ENCODE data around the gene SDHB. TPM values are rescaled to one million over a fixed set of nuclear protein-coding genes. Genes with fewer than 3 reads are reported as not detected.

SDHB gene
- total and polyA plus RNA-seq, 9 of the 15 experiments (the other 6 are each of a cell fraction or from before 2014, with no cell fraction given), result 207 to 554 (median 365) TPM

DNA sequence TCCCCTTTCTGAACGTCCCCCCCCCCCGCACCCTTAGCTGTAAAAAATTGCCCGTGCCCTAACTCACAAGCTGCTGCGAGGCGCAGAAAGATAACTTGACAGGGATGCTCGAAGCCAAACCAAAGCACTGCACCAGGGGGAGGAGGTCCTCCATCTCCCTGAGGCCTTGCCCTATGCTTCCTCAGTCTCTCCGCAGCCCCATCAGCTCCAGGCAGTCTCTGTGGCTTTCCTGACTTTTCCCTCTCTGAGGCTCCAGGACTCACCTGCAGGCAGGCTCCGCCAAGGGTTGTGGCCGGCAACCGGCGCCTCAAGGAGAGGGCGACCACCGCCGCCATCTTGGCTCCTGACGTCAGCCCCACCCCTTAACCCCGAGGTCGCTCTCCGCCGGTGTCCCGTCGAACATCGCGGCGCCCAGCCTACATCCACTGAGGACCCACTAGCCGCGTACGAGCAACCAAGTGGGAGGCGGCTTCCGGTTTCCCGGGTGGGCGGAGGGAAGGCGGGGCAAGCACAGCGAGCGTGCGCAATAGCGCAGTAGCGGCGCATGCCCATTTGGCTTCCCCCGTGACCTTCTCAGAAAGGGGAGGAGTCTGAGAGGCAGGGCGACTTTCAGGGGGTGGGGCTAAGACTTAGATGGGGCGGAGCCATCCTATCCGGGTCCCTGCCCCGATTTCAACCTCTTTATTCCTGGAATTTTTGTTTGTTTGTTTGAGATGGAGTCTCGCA, at the start of gene SDHB (continued):
- TF ChIP-seq, protein P1, sequence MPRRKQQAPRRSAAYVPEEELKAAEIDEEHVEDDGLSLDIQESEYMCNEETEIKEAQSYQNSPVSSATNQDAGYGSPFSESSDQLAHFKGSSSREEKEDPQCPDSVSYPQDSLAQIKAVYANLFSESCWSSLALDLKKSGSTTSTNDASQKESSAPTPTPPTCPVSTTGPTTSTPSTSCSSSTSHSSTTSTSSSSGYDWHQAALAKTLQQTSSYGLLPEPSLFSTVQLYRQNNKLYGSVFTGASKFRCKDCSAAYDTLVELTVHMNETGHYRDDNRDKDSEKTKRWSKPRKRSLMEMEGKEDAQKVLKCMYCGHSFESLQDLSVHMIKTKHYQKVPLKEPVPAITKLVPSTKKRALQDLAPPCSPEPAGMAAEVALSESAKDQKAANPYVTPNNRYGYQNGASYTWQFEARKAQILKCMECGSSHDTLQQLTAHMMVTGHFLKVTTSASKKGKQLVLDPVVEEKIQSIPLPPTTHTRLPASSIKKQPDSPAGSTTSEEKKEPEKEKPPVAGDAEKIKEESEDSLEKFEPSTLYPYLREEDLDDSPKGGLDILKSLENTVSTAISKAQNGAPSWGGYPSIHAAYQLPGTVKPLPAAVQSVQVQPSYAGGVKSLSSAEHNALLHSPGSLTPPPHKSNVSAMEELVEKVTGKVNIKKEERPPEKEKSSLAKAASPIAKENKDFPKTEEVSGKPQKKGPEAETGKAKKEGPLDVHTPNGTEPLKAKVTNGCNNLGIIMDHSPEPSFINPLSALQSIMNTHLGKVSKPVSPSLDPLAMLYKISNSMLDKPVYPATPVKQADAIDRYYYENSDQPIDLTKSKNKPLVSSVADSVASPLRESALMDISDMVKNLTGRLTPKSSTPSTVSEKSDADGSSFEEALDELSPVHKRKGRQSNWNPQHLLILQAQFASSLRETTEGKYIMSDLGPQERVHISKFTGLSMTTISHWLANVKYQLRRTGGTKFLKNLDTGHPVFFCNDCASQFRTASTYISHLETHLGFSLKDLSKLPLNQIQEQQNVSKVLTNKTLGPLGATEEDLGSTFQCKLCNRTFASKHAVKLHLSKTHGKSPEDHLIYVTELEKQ (CRISPR knock-in tag; IDR thresholded peaks at IDR 0.05), result no peak
- TF ChIP-seq CC2D1A (IDR thresholded peaks at IDR 0.05), result no peak

DNA sequence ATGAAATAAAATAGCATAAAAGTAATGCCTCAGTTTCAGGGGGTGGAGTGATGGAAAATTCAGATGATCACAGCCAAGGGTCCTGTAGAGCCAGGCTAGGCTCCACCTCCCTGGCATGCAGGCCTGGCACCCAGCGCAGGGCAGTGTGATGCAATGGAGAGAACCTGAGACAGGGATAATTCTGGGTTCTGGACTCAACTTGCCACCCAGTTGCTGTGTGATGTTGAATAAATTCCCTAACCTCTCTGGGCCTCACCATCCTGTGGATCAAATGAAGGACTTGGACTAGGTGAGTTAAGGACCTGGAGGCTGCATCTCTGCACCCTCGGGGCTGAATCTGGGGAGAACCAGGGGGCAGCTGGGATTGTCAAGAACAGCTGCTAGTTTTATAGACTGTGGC, 48.4 kb upstream of the SDHB start:
- H3K9ac ChIP-seq (ENCODE audit: insufficient read depth in 1 of 2, low read depth in 2 of 2, low read length in 2 of 2), result no peak overlapping the region
- ChIA-PET POLR2A (no interaction called here), CTCF (ENCODE audit: low intra/inter-chr PET ratio) (no interaction called here)
- no TSS peak for BruUV-seq (replicated peaks)
- 0% methylated on average over 2 of the region's 2 CpGs for WGBS (ENCODE audit: insufficient coverage, low coverage, missing lambda C conversion rate)
- intact Hi-C loops (cut with micrococcal nuclease) (no loop called here), in situ Hi-C loops (cut with MboI) (no loop called here)
- H3K4me2 ChIP-seq (ENCODE audit: insufficient read depth, low read length), result no peak overlapping the region
- no peak overlapping the region for H3K27ac ChIP-seq (ENCODE audit: extremely low read depth, low read depth, low read length)
- H3K27me3 ChIP-seq (ENCODE audit: control insufficient read depth in 2 of 2, insufficient read depth in 2 of 2, low read length in 2 of 2), result peaks cover 49 to 74% of the 10 kb centered on the region in 2 experiments
- peaks cover 4% of the 10 kb centered on the region; the same call in 1 of the 2 replicates for H4K20me1 ChIP-seq (replicated peaks; ENCODE audit: control insufficient read depth, insufficient read depth, low read length)
- no peaks in the 10 kb centered on the region for H3K36me3 ChIP-seq (ENCODE audit: control insufficient read depth, insufficient read depth, low read length)
- no peak for DNase-seq (ENCODE audit: extremely low read depth in 1 of 4, low spot score in 3 of 4)
- no peak for ATAC-seq
- no peaks in the 10 kb centered on the region for H3K9me3 ChIP-seq (replicated peaks; ENCODE audit: control insufficient read depth, insufficient read depth, low read depth, low read length)
- FAIRE-seq, result no peak
- no peak overlapping the region for H2AFZ ChIP-seq (ENCODE audit: low read depth, low read length)
- no peaks in the 10 kb centered on the region; a peak in 2 of 5 replicates for H3K4me1 ChIP-seq (replicated peaks in 1 of 2; ENCODE audit: control insufficient read depth in 2 of 2, insufficient read depth in 2 of 2, low read length in 2 of 2)
- H3K79me2 ChIP-seq (ENCODE audit: control insufficient read depth, insufficient read depth, low read length), result no peaks in the 10 kb centered on the region
- H3K9me1 ChIP-seq (ENCODE audit: control insufficient read depth, insufficient read depth, low read length), result no peaks in the 10 kb centered on the region
- no peak overlapping the region for H3K4me3 ChIP-seq
- TF ChIP-seq C11orf30 (IDR thresholded peaks at IDR 0.05; ENCODE audit: low read depth), result no peak
- TF ChIP-seq BCOR (IDR thresholded peaks at IDR 0.05), result peak; percentile 91
- TF ChIP-seq ILK (tag; IDR thresholded peaks at IDR 0.05; ENCODE audit: borderline replicate concordance, low read depth), result no peak
- peak; percentile 47 for TF ChIP-seq ZFP36 (IDR thresholded peaks at IDR 0.05; ENCODE audit: low read depth, low read length, partially characterized antibody)
- TF ChIP-seq NELFE (IDR thresholded peaks at IDR 0.05; ENCODE audit: insufficient read depth, insufficient read length), result no peak
- TF ChIP-seq, protein P2, sequence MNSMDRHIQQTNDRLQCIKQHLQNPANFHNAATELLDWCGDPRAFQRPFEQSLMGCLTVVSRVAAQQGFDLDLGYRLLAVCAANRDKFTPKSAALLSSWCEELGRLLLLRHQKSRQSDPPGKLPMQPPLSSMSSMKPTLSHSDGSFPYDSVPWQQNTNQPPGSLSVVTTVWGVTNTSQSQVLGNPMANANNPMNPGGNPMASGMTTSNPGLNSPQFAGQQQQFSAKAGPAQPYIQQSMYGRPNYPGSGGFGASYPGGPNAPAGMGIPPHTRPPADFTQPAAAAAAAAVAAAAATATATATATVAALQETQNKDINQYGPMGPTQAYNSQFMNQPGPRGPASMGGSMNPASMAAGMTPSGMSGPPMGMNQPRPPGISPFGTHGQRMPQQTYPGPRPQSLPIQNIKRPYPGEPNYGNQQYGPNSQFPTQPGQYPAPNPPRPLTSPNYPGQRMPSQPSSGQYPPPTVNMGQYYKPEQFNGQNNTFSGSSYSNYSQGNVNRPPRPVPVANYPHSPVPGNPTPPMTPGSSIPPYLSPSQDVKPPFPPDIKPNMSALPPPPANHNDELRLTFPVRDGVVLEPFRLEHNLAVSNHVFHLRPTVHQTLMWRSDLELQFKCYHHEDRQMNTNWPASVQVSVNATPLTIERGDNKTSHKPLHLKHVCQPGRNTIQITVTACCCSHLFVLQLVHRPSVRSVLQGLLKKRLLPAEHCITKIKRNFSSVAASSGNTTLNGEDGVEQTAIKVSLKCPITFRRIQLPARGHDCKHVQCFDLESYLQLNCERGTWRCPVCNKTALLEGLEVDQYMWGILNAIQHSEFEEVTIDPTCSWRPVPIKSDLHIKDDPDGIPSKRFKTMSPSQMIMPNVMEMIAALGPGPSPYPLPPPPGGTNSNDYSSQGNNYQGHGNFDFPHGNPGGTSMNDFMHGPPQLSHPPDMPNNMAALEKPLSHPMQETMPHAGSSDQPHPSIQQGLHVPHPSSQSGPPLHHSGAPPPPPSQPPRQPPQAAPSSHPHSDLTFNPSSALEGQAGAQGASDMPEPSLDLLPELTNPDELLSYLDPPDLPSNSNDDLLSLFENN (IDR thresholded peaks at IDR 0.05; ENCODE audit: low read depth in 2 of 2, low read length in 2 of 2), result no peak
- TF ChIP-seq SUPT5H (IDR thresholded peaks at IDR 0.05), result no peak
- TF ChIP-seq ESRRB (CRISPR knock-in tag; IDR thresholded peaks at IDR 0.05; ENCODE audit: borderline replicate concordance), result no peak
- TF ChIP-seq, protein P3, sequence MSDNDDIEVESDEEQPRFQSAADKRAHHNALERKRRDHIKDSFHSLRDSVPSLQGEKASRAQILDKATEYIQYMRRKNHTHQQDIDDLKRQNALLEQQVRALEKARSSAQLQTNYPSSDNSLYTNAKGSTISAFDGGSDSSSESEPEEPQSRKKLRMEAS (CRISPR knock-in tag; IDR thresholded peaks at IDR 0.05), result no peak
- 0 out of 4 replicates have a peak, but pooled peaks of 1 of the 2 experiments have one; percentile 22 for TF ChIP-seq TEAD1 (CRISPR knock-in tag; IDR thresholded peaks at IDR 0.05)
- TF ChIP-seq RBM25 (IDR thresholded peaks at IDR 0.05; ENCODE audit: low read depth, low read length, severe bottlenecking), result peak; percentile 90
